GM12878 (cell line): Measurements from ENCODE around the gene COPB1. TPM values are rescaled to one million over a fixed set of nuclear protein-coding genes. Genes with fewer than 3 reads are reported as not detected.

Source experiments
- CHD2 ChIP-seq: IDR thresholded peaks from 2 replicates; pipeline ENCODE4 v1.6.1; 2011; ENCODE audit warnings: low read depth, low read length, improper control_type of control experiment, borderline replicate concordance
- MTA2 ChIP-seq: fragments of 450-650 bp; IDR thresholded peaks from 2 replicates; pipeline ENCODE4 v1.6.1; 2016; ENCODE audit warnings: low read depth, mild to moderate bottlenecking, moderate library complexity
- RCOR1 ChIP-seq: conservative IDR thresholded peaks from 2 replicates; pipeline ENCODE4 v1.6.1; 2012; ENCODE audit warnings: low read depth, low read length, improper control_type of control experiment
- RFX5 ChIP-seq: IDR thresholded peaks from 2 replicates; pipeline ENCODE4 v1.6.1; 2011; ENCODE audit warnings: low read depth, low read length, improper control_type of control experiment
- SMC3 ChIP-seq: IDR thresholded peaks from 2 replicates; pipeline ENCODE4 v1.6.1; 2011; ENCODE audit warnings: low read length, improper control_type of control experiment, borderline replicate concordance
- STAT3 ChIP-seq: IDR thresholded peaks from 2 replicates; pipeline ENCODE4 v1.6.1; 2011; ENCODE audit warnings: low read depth, low read length, improper control_type of control experiment
- TCF12 ChIP-seq: IDR thresholded peaks from 2 replicates; pipeline ENCODE4 v1.6.1; 2011; ENCODE audit warnings: low read depth, mild to moderate bottlenecking, low read length
- ZBED1 ChIP-seq: IDR thresholded peaks from 2 replicates; pipeline ENCODE4 v1.6.1; 2016; ENCODE audit warnings: borderline replicate concordance
- polyA plus RNA-seq, 11 experiments: library from polyadenylated mRNA; depleted of rRNA in 4 of 11; unstranded in 6 of 11; stranded (reverse) in 5 of 11; fragments of >200 nt; fragmentation: Nextera tagmentation in 4 of 11; fragmentation: Illumina TruSeq in 1 of 11; extraction: Ambion mirVana in 4 of 11; extraction: Trizol in 1 of 11; gene quantifications; 1 replicate in 1 of 11; 2 replicates in 10 of 11; pipeline versions ENCODE4 v1.2.1 to v1.2.3, GENCODE V29; 2011 to 2016; ENCODE audit warnings: inconsistent platforms in 2 of 11, missing spikeins in 2 of 11, low read depth in 1 of 11
- total RNA-seq, 4 experiments: library from RNA; depleted of rRNA in 3 of 4; stranded (reverse); fragments of >200 nt in 3 of 4; fragmentation: Illumina TruSeq in 1 of 4; extraction: Trizol in 1 of 4; gene quantifications; 2 replicates each; pipeline versions ENCODE4 v1.2.1 to v1.2.3, GENCODE V29; 2013 to 2021
- TF ChIP-seq, protein P1 (sequence below): fragments of 450-650 bp; formaldehyde crosslinking; IDR thresholded peaks from 2 replicates; pipeline ENCODE4 v1.5.0; 2022; ENCODE audit warnings: mild to moderate bottlenecking, missing genetic modification characterization
- TF ChIP-seq, protein P2 (sequence below): IDR thresholded peaks from 2 replicates; pipeline ENCODE4 v1.6.1; 2012; ENCODE audit warnings: improper control_type of control experiment, low read depth, low read length; ENCODE audit not compliant: insufficient replicate concordance
- TF ChIP-seq, protein P3 (sequence below): fragments of 450-650 bp; IDR thresholded peaks from 2 replicates; pipeline ENCODE4 v1.6.1; 2016; ENCODE audit warnings: mild to moderate bottlenecking

COPB1 gene
- total and polyA plus RNA-seq, 10 of the 15 experiments (the other 5 are each of a cell fraction or from before 2014, with no cell fraction given) = 67.0 to 149 (median 109) TPM

- TF ChIP-seq, protein P1, sequence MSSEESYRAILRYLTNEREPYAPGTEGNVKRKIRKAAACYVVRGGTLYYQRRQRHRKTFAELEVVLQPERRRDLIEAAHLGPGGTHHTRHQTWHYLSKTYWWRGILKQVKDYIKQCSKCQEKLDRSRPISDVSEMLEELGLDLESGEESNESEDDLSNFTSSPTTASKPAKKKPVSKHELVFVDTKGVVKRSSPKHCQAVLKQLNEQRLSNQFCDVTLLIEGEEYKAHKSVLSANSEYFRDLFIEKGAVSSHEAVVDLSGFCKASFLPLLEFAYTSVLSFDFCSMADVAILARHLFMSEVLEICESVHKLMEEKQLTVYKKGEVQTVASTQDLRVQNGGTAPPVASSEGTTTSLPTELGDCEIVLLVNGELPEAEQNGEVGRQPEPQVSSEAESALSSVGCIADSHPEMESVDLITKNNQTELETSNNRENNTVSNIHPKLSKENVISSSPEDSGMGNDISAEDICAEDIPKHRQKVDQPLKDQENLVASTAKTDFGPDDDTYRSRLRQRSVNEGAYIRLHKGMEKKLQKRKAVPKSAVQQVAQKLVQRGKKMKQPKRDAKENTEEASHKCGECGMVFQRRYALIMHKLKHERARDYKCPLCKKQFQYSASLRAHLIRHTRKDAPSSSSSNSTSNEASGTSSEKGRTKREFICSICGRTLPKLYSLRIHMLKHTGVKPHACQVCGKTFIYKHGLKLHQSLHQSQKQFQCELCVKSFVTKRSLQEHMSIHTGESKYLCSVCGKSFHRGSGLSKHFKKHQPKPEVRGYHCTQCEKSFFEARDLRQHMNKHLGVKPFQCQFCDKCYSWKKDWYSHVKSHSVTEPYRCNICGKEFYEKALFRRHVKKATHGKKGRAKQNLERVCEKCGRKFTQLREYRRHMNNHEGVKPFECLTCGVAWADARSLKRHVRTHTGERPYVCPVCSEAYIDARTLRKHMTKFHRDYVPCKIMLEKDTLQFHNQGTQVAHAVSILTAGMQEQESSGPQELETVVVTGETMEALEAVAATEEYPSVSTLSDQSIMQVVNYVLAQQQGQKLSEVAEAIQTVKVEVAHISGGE (CRISPR knock-in tag) = no peak
- TF ChIP-seq STAT3 (no peak), RFX5 (no peak), RCOR1 (no peak), CHD2 (no peak), ZBED1 (no peak), SMC3 (no peak), TCF12 (no peak), MTA2 (no peak)
- TF ChIP-seq, protein P2, sequence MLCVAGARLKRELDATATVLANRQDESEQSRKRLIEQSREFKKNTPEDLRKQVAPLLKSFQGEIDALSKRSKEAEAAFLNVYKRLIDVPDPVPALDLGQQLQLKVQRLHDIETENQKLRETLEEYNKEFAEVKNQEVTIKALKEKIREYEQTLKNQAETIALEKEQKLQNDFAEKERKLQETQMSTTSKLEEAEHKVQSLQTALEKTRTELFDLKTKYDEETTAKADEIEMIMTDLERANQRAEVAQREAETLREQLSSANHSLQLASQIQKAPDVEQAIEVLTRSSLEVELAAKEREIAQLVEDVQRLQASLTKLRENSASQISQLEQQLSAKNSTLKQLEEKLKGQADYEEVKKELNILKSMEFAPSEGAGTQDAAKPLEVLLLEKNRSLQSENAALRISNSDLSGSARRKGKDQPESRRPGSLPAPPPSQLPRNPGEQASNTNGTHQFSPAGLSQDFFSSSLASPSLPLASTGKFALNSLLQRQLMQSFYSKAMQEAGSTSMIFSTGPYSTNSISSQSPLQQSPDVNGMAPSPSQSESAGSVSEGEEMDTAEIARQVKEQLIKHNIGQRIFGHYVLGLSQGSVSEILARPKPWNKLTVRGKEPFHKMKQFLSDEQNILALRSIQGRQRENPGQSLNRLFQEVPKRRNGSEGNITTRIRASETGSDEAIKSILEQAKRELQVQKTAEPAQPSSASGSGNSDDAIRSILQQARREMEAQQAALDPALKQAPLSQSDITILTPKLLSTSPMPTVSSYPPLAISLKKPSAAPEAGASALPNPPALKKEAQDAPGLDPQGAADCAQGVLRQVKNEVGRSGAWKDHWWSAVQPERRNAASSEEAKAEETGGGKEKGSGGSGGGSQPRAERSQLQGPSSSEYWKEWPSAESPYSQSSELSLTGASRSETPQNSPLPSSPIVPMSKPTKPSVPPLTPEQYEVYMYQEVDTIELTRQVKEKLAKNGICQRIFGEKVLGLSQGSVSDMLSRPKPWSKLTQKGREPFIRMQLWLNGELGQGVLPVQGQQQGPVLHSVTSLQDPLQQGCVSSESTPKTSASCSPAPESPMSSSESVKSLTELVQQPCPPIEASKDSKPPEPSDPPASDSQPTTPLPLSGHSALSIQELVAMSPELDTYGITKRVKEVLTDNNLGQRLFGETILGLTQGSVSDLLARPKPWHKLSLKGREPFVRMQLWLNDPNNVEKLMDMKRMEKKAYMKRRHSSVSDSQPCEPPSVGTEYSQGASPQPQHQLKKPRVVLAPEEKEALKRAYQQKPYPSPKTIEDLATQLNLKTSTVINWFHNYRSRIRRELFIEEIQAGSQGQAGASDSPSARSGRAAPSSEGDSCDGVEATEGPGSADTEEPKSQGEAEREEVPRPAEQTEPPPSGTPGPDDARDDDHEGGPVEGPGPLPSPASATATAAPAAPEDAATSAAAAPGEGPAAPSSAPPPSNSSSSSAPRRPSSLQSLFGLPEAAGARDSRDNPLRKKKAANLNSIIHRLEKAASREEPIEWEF = no peak
- TF ChIP-seq, protein P3, sequence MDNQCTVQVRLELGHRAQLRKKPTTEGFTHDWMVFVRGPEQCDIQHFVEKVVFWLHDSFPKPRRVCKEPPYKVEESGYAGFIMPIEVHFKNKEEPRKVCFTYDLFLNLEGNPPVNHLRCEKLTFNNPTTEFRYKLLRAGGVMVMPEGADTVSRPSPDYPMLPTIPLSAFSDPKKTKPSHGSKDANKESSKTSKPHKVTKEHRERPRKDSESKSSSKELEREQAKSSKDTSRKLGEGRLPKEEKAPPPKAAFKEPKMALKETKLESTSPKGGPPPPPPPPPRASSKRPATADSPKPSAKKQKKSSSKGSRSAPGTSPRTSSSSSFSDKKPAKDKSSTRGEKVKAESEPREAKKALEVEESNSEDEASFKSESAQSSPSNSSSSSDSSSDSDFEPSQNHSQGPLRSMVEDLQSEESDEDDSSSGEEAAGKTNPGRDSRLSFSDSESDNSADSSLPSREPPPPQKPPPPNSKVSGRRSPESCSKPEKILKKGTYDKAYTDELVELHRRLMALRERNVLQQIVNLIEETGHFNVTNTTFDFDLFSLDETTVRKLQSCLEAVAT = no peak
Observed at GRCh38 chr11:14425621-14426020, 74.0 kb downstream of the COPB1 start (continued).
